Posterior cingulate gyrus (tissue), 11 donors: ENCODE results near the gene BUD31.
A peak's percentile ranks its signal among the peaks of the same experiment; 100 is the strongest.
"Not testable (repeated sequence)": the region's sequence is repeated elsewhere in the genome, so short reads cannot be mapped to it uniquely, and the experiment has no call there.

Experiments
- DNase-seq, 10 donors: peaks; one replicate each; pipeline versions ENCODE4 v3.0.0 to v3.0.0-alpha.2; 2020 to 2021; ENCODE audit warnings: mixed read lengths in 3 of 10
- intact Hi-C: fragments of 100-400 bp; cut with DNase I; formaldehyde crosslinking; loops from one replicate; pipeline ENCODE4 v1.15.1; 2023

BUD31 gene

GRCh38 chr7:99422625-99423024, 13.9 kb downstream of the BUD31 start:
- DNase-seq: no peak

GRCh38 chr7:99424932-99425730, 16.4 kb downstream of the BUD31 start:
- intact Hi-C loops: no loop called here

More at GRCh38 chr7:99422625-99423024, 13.9 kb downstream of the BUD31 start:
- intact Hi-C loops: no loop called here

DNA sequence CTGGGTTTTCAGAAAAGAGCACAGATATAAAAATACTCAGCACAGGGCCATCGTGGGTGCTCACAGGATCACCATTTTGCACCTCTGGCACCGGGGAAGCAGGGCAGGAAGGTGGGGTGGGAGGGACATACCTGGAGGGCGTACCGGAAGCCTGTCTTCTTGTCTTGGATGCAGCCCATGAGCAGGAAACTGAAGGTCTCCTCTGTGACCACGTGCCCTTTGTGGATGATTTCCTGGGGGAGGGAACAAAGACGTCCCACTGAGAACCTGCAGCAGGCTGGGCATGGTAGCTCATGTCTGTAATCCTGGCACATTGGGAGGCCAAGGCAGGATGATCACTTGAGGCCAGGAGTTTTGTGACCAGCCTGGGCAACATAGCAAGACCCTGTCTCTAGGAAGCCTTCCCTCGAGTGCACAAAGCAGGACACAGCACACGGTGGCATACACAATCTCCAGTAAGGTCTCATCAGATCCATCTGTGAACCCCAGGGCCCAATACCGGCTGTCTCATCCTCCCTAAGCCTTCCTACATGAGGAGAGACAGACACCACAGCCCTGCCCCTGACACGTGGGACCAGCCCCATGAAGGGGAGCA, 20.3 kb downstream of the BUD31 start:
- intact Hi-C loops: no loop called here

More at GRCh38 chr7:99424932-99425730, 16.4 kb downstream of the BUD31 start:
- DNase-seq: no peak

DNA sequence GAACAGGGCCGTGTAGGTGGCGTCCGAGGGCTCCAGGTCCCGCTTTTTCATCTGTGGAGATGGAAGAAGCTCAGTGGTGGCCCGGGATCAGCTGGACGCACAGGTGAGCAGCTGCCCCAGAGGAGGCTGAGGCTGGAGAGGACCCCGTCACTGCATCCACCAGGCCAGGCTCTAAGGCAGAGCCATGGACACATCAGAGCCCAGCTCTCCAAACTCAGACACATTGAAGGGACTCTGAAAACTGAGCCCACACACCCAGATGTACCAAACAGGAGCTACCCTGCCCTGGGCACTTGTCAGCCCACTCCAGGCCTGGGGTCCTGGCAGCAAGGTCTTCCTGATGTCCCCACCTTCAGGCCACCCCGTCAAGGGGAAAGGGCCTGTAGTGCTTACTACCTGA, 21.0 kb downstream of the BUD31 start:
- no peak for DNase-seq
- intact Hi-C loops: no loop called here

More for the DNA sequence above, 20.3 kb downstream of the BUD31 start:
- no peak for DNase-seq

GRCh38 chr7:99431756-99432540, 23.2 kb downstream of the BUD31 start:
- DNase-seq, intact Hi-C loops: not testable (repeated sequence)

DNA sequence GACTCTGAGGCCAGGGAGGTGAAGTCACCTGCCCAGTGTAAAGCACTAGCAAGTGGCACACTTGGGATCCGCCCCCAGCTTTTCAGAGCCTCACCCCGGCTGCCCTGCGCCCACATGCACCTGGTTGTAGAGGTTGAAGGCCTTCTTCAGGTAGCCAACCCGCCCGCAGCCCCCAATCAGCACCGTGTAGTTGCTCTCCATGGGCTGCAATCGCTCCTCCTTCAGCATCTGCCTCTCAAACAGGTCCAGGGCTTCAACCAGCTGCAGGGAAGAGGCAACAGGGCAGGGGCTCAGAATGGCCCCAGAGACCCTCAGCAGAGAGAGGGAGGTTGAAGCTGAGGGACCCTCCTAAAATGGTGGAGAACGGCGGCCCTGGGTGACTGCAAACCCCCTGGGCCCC, 24.4 kb downstream of the BUD31 start:
- intact Hi-C loops: no loop called here
- DNase-seq: no peak

- no peak for DNase-seq
These were observed 29.3 kb downstream of the BUD31 start for GRCh38 chr7:99437946-99438572.

DNA sequence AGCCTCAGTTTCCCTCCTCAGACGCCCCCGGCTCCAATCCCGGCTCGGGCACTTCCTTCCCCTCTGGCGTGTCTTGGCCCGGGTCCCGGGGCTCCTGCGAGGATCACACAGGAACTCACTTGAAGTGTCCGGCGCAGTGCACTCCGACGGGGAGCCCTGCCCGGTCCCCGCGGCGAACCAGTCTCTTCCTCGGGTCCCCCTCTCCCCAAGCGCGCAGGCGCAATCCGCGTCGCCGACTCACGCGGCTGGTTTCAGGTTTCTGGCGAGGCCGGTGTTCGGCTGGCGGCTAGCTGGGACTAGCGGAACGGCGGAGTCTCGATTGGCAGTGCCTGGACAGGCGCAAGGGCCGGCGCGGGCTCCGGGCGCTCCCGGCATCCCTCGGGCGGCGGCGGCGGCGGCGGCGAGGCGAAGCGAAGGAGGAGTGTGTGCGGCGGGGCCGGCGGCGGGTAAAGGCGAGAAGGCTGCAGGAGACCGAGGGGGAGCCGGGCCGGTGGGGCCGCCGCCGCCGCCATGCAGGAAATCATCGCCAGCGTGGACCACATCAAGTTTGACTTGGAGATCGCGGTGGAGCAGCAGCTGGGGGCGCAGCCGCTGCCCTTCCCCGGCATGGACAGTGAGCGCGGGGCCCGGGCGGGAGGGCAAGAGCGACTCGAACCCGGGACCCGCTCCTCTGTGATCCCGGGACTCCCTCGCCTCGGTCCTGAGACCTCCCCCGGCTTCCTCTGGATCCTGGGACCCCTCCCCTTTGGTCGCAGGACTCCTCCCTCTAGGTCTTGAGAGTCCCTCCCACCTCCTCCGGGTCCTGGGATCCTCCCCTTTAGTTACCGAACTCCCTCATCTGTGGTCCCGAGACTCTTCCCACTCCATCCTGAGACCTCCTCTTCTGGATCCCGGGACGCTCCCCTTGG, 30.1 kb downstream of the BUD31 start, which contains the start of the genes CPSF4 and PTCD1:
CPSF4 (plus strand) TSS at position 371 of the 908 bp plus-strand sequence; CDS start at position 511, 140 bp downstream.
PTCD1 (minus strand) TSS at position 226 of the 908 bp plus-strand sequence. CDS start 3,556 bp downstream, outside the sequence.
- peak; percentile 92 to 99 (median 97) for DNase-seq

More at GRCh38 chr7:99437946-99438572, 29.3 kb downstream of the BUD31 start:
- intact Hi-C loops: loop anchor here (1.0 kb wide), 1 partner anchor 28 kb away; the partner anchor contains the start of gene ATP5MF

DNA sequence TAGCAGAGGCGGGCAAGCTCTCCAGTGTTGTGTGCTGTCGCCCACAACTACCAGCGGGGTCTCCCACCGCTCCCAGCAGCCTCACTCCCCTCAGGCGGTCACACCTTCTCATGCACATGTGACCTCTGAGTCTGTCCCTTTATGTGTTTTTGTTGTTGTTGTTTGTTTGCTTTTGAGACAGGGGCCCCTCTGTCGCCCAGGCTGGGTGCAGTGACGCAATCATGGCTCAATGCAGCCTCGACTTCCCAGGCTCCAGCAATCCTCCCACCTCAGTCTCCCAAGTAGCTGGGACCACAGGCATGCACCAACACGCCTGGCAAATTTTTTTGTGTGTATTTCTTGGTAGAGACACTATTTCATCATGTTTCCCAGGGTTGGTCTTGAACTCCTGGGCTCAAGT, 31.4 kb downstream of the BUD31 start:
- intact Hi-C loops: no loop called here
- no peak for DNase-seq

More for the DNA sequence above, 30.1 kb downstream of the BUD31 start, which contains the start of the genes CPSF4 and PTCD1:
- intact Hi-C loops: loop anchor here (1.0 kb wide), 2 partner anchors 27 to 31 kb away; partner anchors contain the start of genes ATP5MF, BUD31 and PDAP1

DNA sequence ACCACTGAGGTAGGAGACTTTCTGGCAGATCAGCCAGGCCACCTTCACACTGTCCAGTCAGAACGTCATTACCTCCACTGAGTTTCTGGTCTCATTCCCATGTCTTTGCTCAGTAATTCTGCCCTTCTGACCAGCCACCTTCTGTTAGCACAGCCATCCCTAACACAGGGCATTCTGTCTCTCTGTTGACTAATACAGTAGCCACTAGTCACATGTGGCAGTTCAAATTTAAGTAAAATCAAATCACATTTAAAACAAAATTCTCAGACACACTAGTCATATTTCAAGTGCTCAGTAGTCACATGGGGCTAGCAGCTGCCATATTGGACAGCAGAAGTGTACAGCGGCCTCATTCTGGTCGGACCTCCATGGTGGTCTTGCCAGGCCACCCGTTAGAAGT, 37.3 kb downstream of the BUD31 start:
- DNase-seq: no peak
- intact Hi-C loops: no loop called here

DNA sequence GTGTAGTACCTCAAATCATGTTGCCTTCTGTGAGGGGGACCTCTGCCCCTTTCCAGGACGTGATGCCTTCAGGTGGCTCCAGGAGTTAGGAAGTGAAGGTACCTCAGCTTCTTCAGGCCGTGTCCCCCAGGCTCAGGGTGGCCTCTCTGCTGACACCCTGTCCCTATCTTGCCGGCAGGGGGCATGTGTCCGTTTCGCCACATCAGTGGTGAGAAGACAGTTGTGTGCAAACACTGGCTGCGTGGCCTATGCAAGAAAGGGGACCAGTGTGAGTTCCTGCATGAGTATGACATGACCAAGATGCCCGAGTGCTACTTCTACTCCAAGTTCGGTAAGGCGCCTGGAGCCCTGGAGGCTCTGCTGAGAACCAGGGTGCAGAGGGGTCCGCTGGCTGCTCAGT, 39.2 kb downstream of the BUD31 start:
- no peak for DNase-seq
- intact Hi-C loops: no loop called here

- no peak for DNase-seq
- intact Hi-C loops: no loop called here
These were observed 40.1 kb downstream of the BUD31 start for GRCh38 chr7:99448855-99449254.

DNA sequence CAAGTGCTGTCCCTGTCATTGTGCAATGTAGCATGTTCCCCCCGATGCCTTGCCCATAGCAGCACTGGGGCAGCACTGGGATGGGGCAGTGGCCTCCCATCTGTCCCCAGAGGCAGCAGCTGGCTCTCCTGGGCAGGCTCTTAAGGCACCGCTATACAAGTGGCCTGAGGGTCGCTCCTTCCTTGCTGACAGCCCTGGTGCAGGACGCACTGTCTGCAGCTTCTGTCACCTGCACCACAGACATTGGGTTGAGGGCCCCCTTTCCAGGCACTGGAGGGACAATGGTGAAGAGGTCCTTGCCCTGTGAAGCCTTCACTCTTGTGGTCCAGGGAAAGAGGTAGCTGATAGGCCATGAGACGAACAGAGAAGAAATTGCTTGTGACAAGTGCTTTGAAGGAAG, 40.6 kb downstream of the BUD31 start:
- no peak for DNase-seq
- intact Hi-C loops: no loop called here

- intact Hi-C loops: no loop called here
- peak in 9 of 10 donors; percentile 31 to 94 (median 74) for DNase-seq
These were observed 43.2 kb downstream of the BUD31 start for GRCh38 chr7:99451936-99452335.

GRCh38 chr7:99452541-99452940, 43.8 kb downstream of the BUD31 start:
- DNase-seq: no peak
- intact Hi-C loops: no loop called here

- intact Hi-C loops: no loop called here
- DNase-seq: no peak
These were observed 44.3 kb downstream of the BUD31 start for GRCh38 chr7:99453105-99453504.

- DNase-seq: no peak
- intact Hi-C loops: no loop called here
These were observed 47.1 kb downstream of the BUD31 start for GRCh38 chr7:99455874-99456273.

DNA sequence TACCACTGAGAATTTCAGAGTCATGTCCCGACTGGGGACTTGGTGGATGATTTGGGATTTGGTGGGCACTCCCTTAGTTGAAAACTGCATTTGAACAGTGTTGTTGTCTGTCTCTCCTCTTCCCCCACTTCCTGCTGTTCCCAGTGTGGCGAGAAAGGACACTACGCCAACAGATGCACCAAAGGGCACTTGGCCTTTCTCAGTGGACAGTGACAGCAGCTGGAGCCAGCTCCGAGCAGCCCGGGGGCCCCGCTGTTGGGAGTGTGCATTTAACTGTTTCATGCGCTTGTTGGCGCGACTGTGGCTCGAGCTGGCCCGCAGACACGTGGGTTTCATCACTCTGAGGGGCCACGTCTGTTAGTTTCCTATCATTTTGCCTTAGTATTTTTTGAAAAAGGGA, 47.5 kb downstream of the BUD31 start:
- intact Hi-C loops: no loop called here
- DNase-seq: peak in 2 of 10 donors; percentile 27 to 70

DNA sequence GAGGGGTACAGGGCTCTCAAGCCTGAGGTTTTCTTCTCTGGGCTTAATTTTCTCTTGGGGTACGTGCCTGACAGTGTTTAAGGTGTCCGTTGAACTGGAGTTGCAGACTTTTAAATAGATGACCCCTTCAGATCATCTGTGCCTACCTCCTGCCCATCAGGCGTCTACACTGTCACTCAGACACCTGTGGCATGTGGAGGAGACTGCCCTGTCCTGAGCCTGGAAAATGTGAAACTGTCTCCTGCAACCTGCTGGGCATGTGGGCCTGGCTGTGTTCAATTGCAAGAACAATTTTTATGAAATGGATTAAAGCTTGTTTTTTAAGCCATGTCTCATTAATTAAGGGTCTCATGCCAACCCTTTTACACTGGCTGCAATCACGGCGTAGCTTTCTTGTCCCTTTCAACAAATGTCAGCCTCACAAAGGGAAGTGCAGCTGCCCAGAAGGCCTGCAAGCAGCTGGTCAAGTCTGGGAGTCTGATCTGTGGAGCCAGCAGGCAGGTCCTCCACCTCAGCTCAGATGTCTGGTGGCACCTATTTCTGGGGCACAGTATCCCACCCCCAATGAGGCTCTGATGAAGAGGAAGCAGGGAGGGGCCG, 48.4 kb downstream of the BUD31 start:
- DNase-seq: peak in 2 of 10 donors; percentile 12 to 31
- intact Hi-C loops: no loop called here
